Body of pancreas (tissue), 4 donors: ENCODE data around the gene RAPGEF4. TPM values are rescaled to one million over a fixed set of nuclear protein-coding genes. Genes with fewer than 3 reads are reported as not detected.
A peak's percentile ranks its signal among the peaks of the same experiment; 100 is the strongest.

ENCODE experiments used
- ATAC-seq: fragments of 150-250 bp; one replicate; pipeline ENCODE4 v1.9.1; 2016
- DNase-seq, 4 donors: peaks; one replicate each; pipeline ENCODE4 v3.0.0-alpha.2; 2019
- H3K27ac ChIP-seq, 4 donors: fragments of 200-600 bp; sonication (generic); 1 replicate in 3 of 4; 2 replicates in 1 of 4; pipeline versions ENCODE4 v1.5.1 to v1.6.1; 2016 to 2019; ENCODE audit warnings: mild to moderate bottlenecking in 1 of 4, mixed read lengths in 1 of 4, moderate library complexity in 1 of 4
- H3K27me3 ChIP-seq, 2 donors: fragments of 200-600 bp; sonication (generic); one replicate each; pipeline ENCODE4 v1.6.0; 2016; ENCODE audit warnings: mild to moderate bottlenecking in 1 of 2
- H3K36me3 ChIP-seq, 2 donors: fragments of 200-600 bp; sonication (generic); replicated peaks in 1 of 2; 2 replicates each; pipeline ENCODE4 v1.5.1; 2016; ENCODE audit warnings: low read depth in 2 of 2; ENCODE audit not compliant: insufficient read depth in 1 of 2
- H3K4me1 ChIP-seq: fragments of 200-600 bp; sonication (generic); one replicate; pipeline ENCODE4 v1.6.0; 2016
- H3K4me3 ChIP-seq, 2 donors: fragments of 200-600 bp; sonication (generic); 1 replicate in 1 of 2; 2 replicates in 1 of 2; pipeline ENCODE4 v1.5.1; 2016 to 2019
- H3K9me3 ChIP-seq, 3 donors: fragments of 200-600 bp; sonication (generic); 1 replicate in 2 of 3; 2 replicates in 1 of 3; pipeline ENCODE4 v1.5.1; 2016
- CTCF ChIP-seq, 7 experiments: fragments of 450-650 bp in 4 of 7; fragments of 200-600 bp in 3 of 7; sonication (generic) in 3 of 7; IDR thresholded peaks; one replicate each; pipeline ENCODE4 v1.5.1; 2016 to 2019; ENCODE audit warnings: antibody characterized with exemption in 7 of 7
- POLR2A ChIP-seq, 3 donors: fragments of 450-650 bp; IDR thresholded peaks; one replicate each; pipeline ENCODE4 v1.6.1; 2016; ENCODE audit warnings: antibody characterized with exemption in 3 of 3, mild to moderate bottlenecking in 2 of 3
- WGBS, 2 donors: methylation state at CpG; one replicate each; pipeline ENCODE4 v1.1.5; 2017; 5-methylcytosine and 5-hydroxymethylcytosine counted together
- intact Hi-C: fragments of 100-400 bp; cut with DNase I; formaldehyde crosslinking; loops from one replicate; pipeline ENCODE4 v1.15.1; 2023
- total RNA-seq, 2 donors: library from RNA; depleted of rRNA; stranded (reverse); fragments of >200 nt; gene quantifications; one replicate each; pipeline ENCODE4 v1.1.0, GENCODE V29; 2016

Gene RAPGEF4
- total RNA-seq, 2 donors from 2014 or later: 4.7 to 22.4 TPM

- DNase-seq: no peak
- no peak overlapping the region for H3K27ac ChIP-seq
- TF ChIP-seq CTCF (IDR thresholded peaks at IDR 0.05) (no peak), POLR2A (IDR thresholded peaks at IDR 0.05) (no peak)
- H3K4me1 ChIP-seq: peaks cover 35% of the 10 kb centered on the region
- 56 to 61% methylated on average over 4 of the region's 4 CpGs for WGBS, 2 donors
- intact Hi-C loops: no loop called here
- no peaks in the 10 kb centered on the region for H3K27me3 ChIP-seq
- H3K9me3 ChIP-seq: no peaks in the 10 kb centered on the region
- ATAC-seq: no peak
- H3K4me3 ChIP-seq: no peak overlapping the region
- no peaks in the 10 kb centered on the region for H3K36me3 ChIP-seq
Measured at GRCh38 chr2:173087793-173088496, 352.3 kb downstream of the RAPGEF4 start.

- WGBS, 2 donors: 49 to 64% methylated on average over 11 of the region's 11 CpGs
- DNase-seq: no peak
- no peak for TF ChIP-seq POLR2A (IDR thresholded peaks at IDR 0.05)
- no peak for TF ChIP-seq CTCF (IDR thresholded peaks at IDR 0.05)
- Histone ChIP-seq H3K27ac (no peak overlapping the region), H3K27me3 (no peaks in the 10 kb centered on the region), H3K36me3 (no peaks in the 10 kb centered on the region), H3K4me3 (no peak overlapping the region), H3K9me3 (no peaks in the 10 kb centered on the region), H3K4me1 (peaks cover 38% of the 10 kb centered on the region)
- intact Hi-C loops: no loop called here
- ATAC-seq: peak; percentile 30
Measured at GRCh38 chr2:173090276-173090877, 354.7 kb downstream of the RAPGEF4 start.

GRCh38 chr2:173090973-173091660 is 355.5 kb downstream of the RAPGEF4 start:
- Histone ChIP-seq H3K27ac (no peak overlapping the region), H3K4me3 (no peak overlapping the region), H3K9me3 (no peaks in the 10 kb centered on the region), H3K36me3 (no peaks in the 10 kb centered on the region), H3K27me3 (no peaks in the 10 kb centered on the region), H3K4me1 (peaks cover 38% of the 10 kb centered on the region)
- DNase-seq: no peak
- peak in 1 of 7 experiments; percentile 5 for TF ChIP-seq CTCF (IDR thresholded peaks at IDR 0.05)
- TF ChIP-seq POLR2A (IDR thresholded peaks at IDR 0.05): no peak
- intact Hi-C loops: no loop called here
- WGBS, 2 donors: 79 to 88% methylated on average over 10 of the region's 10 CpGs
- no peak for ATAC-seq

- DNase-seq: no peak
- Histone ChIP-seq H3K27me3 (no peaks in the 10 kb centered on the region), H3K4me1 (peaks cover 32% of the 10 kb centered on the region), H3K9me3 (no peaks in the 10 kb centered on the region), H3K27ac (no peak overlapping the region), H3K4me3 (no peak overlapping the region), H3K36me3 (no peaks in the 10 kb centered on the region)
- no peak for ATAC-seq
- WGBS, 2 donors: 93 to 94% methylated on average over 4 of the region's 4 CpGs
- intact Hi-C loops: no loop called here
- TF ChIP-seq CTCF (IDR thresholded peaks at IDR 0.05) (no peak), POLR2A (IDR thresholded peaks at IDR 0.05) (no peak)
Measured at GRCh38 chr2:173091910-173092309, 356.3 kb downstream of the RAPGEF4 start.
